Panc1 (cell line): ENCODE measurements around the gene WDR86.

ENCODE experiments used
- CTCF ChIP-seq: fragments of 450-650 bp; IDR thresholded peaks from 2 replicates; pipeline ENCODE4 v1.5.1; 2017; ENCODE audit warnings: mild to moderate bottlenecking
- POLR2AphosphoS5 ChIP-seq: IDR thresholded peaks from 2 replicates; pipeline ENCODE4 v1.6.1; 2012; ENCODE audit warnings: mild to moderate bottlenecking, low read depth, low read length, moderate library complexity
- REST ChIP-seq, 2 experiments: IDR thresholded peaks; 2 replicates each; pipeline ENCODE4 v1.6.1; 2011 to 2012; ENCODE audit warnings: low read depth in 2 of 2, control low read depth in 1 of 2, low read length in 1 of 2, mild to moderate bottlenecking in 1 of 2, moderate library complexity in 1 of 2; ENCODE audit not compliant: insufficient read depth in 1 of 2
- TCF7L2 ChIP-seq: IDR thresholded peaks from 2 replicates; pipeline ENCODE4 v1.6.1; 2011; ENCODE audit warnings: mild to moderate bottlenecking, low read depth, low read length, inconsistent platforms

- no peak for TF ChIP-seq CTCF
- TF ChIP-seq REST (IDR thresholded peaks at IDR 0.05; ENCODE audit: insufficient read depth in 1 of 2, low read depth in 2 of 2, low read length in 1 of 2), result no peak
- TF ChIP-seq POLR2AphosphoS5, result no peak
- TF ChIP-seq TCF7L2, result no peak
Measured at GRCh38 chr7:151380199-151381097, 29.4 kb downstream of the WDR86 start.
